SK-N-MC (cell line): ENCODE results near the gene MYF6.

Experiments
- DNase-seq: peaks from one replicate; pipeline ENCODE4 v3.0.0-alpha.2; 2011; ENCODE audit warnings: low read depth, low spot score
- H3K27ac ChIP-seq: fragments of 200-600 bp; sonication (generic); 2 replicates; pipeline ENCODE4 v1.5.1; 2016; ENCODE audit warnings: mixed run types
- H3K36me3 ChIP-seq: fragments of 200-600 bp; sonication (generic); 2 replicates; pipeline ENCODE4 v1.6.1; 2017; ENCODE audit warnings: antibody characterized with exemption, low read length, mixed read lengths; ENCODE audit not compliant: insufficient read depth
- H3K4me3 ChIP-seq: fragments of 200-600 bp; sonication (generic); 2 replicates; pipeline ENCODE4 v1.5.1; 2016
- H3K9ac ChIP-seq: fragments of 200-600 bp; sonication (generic); 2 replicates; pipeline ENCODE4 v1.8.0; 2017; ENCODE audit warnings: mixed run types, mixed read lengths; ENCODE audit not compliant: insufficient read length
- H3K9me3 ChIP-seq: fragments of 200-600 bp; sonication (generic); 2 replicates; pipeline ENCODE4 v1.6.1; 2017; ENCODE audit warnings: low read depth, mild to moderate bottlenecking, antibody characterized with exemption, low read length, moderate library complexity, mixed read lengths
- EZH2 ChIP-seq: fragments of 200-600 bp; sonication (generic); IDR thresholded peaks from one replicate; pipeline ENCODE4 v1.6.1; 2017; ENCODE audit warnings: antibody characterized with exemption
- FOXP2 ChIP-seq: optimal IDR thresholded peaks from 2 replicates; pipeline ENCODE3; 2011; ENCODE audit warnings: mild to moderate bottlenecking, moderate library complexity; ENCODE audit not compliant: insufficient read depth; ENCODE audit errors: extremely low read length, control extremely low read depth
- POLR2AphosphoS5 ChIP-seq: IDR thresholded peaks from 2 replicates; pipeline ENCODE4 v1.6.1; 2012; ENCODE audit warnings: mild to moderate bottlenecking, low read depth, low read length, borderline replicate concordance

The MYF6 gene

DNA sequence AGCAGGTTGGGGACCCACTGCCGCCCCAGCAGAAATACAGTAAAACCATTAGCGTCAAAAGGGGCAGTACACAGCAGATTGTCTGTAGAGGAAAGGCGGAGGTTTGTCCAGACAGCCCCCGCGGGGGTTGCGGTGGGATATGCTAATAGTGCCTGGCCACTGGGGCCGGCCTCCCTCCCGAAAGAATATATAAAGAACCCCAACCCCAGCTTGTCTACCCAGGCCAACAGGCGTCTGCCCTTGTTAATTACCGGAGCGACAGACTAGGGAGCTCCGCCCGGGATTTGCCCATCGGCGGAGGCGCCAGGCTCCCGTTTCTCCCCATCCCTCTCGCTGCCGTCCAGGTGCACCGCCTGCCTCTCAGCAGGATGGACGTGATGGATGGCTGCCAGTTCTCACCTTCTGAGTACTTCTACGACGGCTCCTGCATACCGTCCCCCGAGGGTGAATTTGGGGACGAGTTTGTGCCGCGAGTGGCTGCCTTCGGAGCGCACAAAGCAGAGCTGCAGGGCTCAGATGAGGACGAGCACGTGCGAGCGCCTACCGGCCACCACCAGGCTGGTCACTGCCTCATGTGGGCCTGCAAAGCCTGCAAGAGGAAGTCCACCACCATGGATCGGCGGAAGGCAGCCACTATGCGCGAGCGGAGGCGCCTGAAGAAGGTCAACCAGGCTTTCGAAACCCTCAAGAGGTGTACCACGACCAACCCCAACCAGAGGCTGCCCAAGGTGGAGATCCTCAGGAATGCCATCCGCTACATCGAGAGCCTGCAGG is 9.4 kb downstream of the MYF6 start, which contains the start of gene MYF5:
MYF5 (plus strand) TSS at position 217 of the 774 bp plus-strand sequence; CDS start at position 369, 152 bp downstream.
- H3K9me3 ChIP-seq, result no peaks in the 10 kb centered on the region
- no peak within 1 kb of the TSS for H3K4me3 ChIP-seq
- no peak for DNase-seq
- no peak within 1 kb of the TSS for H3K9ac ChIP-seq
- no peak for TF ChIP-seq EZH2
- no peak for TF ChIP-seq FOXP2
- TF ChIP-seq POLR2AphosphoS5, result no peak
- H3K27ac ChIP-seq, result no peak within 1 kb of the TSS
- H3K36me3 ChIP-seq, result no peaks in the 10 kb centered on the region

- Histone ChIP-seq H3K36me3 (no peaks in the 10 kb centered on the region), H3K9me3 (no peaks in the 10 kb centered on the region), H3K9ac (no peak overlapping the region), H3K4me3 (no peak overlapping the region), H3K27ac (no peak overlapping the region)
- DNase-seq, result no peak
- TF ChIP-seq EZH2 (no peak), POLR2AphosphoS5 (no peak), FOXP2 (no peak)
Measured at GRCh38 chr12:80717856-80718255, 10.4 kb downstream of the MYF6 start.

DNA sequence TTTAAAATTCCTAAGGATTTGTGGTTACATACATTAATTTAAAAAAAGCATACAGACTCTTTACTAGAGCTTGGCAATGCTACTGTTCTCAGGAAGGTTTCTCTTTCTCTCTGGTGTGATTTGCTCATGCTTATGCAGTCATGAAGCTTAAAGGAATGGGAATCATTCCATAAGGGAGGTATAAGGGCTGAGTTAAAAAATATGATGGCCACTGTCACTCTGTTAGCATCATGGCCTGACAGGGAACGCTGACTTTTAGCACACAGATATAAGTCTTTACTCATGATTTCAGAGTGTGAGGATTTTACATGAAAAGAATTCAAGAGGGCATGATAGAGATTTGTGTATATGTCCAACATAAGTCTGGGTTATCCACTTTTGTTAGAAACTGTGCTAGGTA is 13.1 kb downstream of the MYF6 start:
- no peak for DNase-seq
- no peak for TF ChIP-seq EZH2
- no peak for TF ChIP-seq POLR2AphosphoS5
- TF ChIP-seq FOXP2, result no peak
- H3K9ac ChIP-seq, result no peak overlapping the region
- H3K9me3 ChIP-seq, result no peaks in the 10 kb centered on the region
- no peaks in the 10 kb centered on the region for H3K36me3 ChIP-seq
- no peak overlapping the region for H3K27ac ChIP-seq
- no peak overlapping the region for H3K4me3 ChIP-seq

GRCh38 chr12:80721326-80721725 is 13.9 kb downstream of the MYF6 start:
- H3K9me3 ChIP-seq, result no peaks in the 10 kb centered on the region
- H3K4me3 ChIP-seq, result no peak overlapping the region
- H3K27ac ChIP-seq, result no peak overlapping the region
- DNase-seq, result no peak
- TF ChIP-seq FOXP2, result no peak
- no peak for TF ChIP-seq EZH2
- TF ChIP-seq POLR2AphosphoS5, result no peak
- no peaks in the 10 kb centered on the region for H3K36me3 ChIP-seq
- no peak overlapping the region for H3K9ac ChIP-seq

GRCh38 chr12:80745851-80746505 is 38.5 kb downstream of the MYF6 start:
- no peaks in the 10 kb centered on the region for H3K9me3 ChIP-seq
- no peak overlapping the region for H3K27ac ChIP-seq
- H3K36me3 ChIP-seq, result no peaks in the 10 kb centered on the region
- TF ChIP-seq POLR2AphosphoS5 (no peak), EZH2 (no peak), FOXP2 (no peak)
- no peak overlapping the region for H3K4me3 ChIP-seq
- no peak for DNase-seq
- H3K9ac ChIP-seq, result no peak overlapping the region

DNA sequence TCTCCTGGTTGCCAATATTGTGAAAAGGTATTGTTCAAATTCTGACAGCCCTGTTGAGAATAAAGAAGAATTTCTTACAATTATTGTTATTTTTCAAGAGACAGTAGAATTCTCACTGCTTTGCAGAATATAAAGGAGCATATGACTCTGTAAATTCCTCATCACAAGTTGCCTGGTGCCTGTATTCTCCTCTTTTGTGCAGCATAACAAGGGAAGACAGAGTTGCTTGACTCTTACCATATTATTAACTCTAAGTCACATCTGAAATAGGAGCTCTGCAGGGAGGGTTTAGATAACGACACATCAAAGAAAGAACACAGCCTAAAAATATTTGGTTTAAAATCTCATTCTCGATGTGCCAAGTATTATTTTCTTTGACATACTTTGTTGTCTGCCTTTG is 40.4 kb downstream of the MYF6 start:
- Histone ChIP-seq H3K36me3 (no peaks in the 10 kb centered on the region), H3K9me3 (no peaks in the 10 kb centered on the region), H3K9ac (no peak overlapping the region), H3K4me3 (no peak overlapping the region), H3K27ac (no peak overlapping the region)
- DNase-seq, result no peak
- TF ChIP-seq FOXP2 (no peak), EZH2 (no peak), POLR2AphosphoS5 (no peak)

DNA sequence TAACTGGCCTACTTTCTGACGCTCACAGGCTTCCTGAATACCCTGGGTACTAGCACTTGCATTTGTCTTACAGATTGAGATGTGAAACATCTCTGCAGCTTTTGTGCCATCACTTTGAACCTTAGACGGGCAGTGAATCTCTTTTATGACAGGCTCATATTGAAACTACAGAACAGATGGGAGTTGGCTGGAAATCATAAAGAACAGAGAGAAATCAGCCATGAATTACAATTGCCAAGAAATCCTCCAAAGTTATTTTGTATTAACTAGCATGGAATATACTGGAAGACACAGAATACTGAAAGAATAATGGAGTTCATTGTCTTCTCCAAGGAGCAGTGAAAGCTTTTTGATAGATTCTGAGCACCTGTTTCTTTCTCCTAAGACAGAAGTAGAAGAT is 42.0 kb downstream of the MYF6 start:
- Histone ChIP-seq H3K27ac (no peak overlapping the region), H3K36me3 (no peaks in the 10 kb centered on the region), H3K9me3 (no peaks in the 10 kb centered on the region), H3K9ac (no peak overlapping the region), H3K4me3 (no peak overlapping the region)
- no peak for TF ChIP-seq EZH2
- TF ChIP-seq POLR2AphosphoS5, result no peak
- TF ChIP-seq FOXP2, result no peak
- DNase-seq, result no peak

DNA sequence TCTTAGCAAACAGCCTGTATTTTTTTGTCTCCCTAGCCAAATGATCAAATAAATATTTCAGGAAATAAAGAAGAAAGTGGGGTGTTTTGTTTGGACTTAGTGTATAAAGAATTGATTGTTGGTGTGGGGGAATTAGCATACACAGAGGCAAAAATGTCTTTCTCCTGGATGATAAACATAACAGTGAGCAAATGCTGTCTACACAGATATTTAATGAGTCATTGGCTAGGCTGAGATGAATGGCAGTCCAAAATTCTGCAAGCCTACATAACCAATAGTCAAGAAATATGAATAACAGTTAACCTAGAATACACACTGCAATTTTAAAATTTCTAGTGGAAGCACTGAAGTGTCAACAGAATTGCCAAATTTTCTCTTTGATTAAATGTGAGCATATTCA is 45.0 kb downstream of the MYF6 start:
- Histone ChIP-seq H3K4me3 (no peak overlapping the region), H3K27ac (0 out of 2 replicates have a peak overlapping the region, but pooled peaks have one; percentile 21), H3K9me3 (no peaks in the 10 kb centered on the region), H3K9ac (no peak overlapping the region), H3K36me3 (no peaks in the 10 kb centered on the region)
- TF ChIP-seq EZH2 (no peak), POLR2AphosphoS5 (no peak), FOXP2 (no peak)
- no peak for DNase-seq

DNA sequence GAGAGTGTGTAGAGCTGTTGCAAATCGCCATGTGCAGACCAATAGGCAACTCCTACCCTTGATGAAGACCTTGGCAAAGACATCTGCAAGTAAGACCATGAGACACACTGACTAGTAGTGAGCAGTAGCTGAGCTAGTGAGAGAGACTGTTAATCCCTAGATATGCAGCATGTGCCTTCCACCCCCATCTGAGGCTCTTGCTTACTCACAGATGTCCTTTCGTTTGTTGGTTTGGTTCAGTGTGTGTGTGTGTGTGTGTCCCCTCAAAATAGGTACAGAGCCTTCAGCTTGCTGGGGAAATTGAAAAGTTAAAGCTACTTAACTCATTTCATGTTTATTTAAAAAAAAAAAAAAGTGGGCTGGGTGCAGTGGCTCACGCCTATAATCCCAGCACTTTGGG is 46.8 kb downstream of the MYF6 start:
- Histone ChIP-seq H3K27ac (no peak overlapping the region), H3K36me3 (no peaks in the 10 kb centered on the region), H3K9ac (no peak overlapping the region), H3K4me3 (no peak overlapping the region), H3K9me3 (no peaks in the 10 kb centered on the region)
- DNase-seq, result no peak
- TF ChIP-seq FOXP2 (no peak), POLR2AphosphoS5 (no peak), EZH2 (no peak)
